C4-2B (cell line): ENCODE measurements around the gene ATP1B1.

Experiments used
- H3K27ac ChIP-seq: fragments of 450-650 bp; 2 replicates; pipeline ENCODE4 v1.5.1; 2017
- ZFX ChIP-seq: fragments of 450-650 bp; IDR thresholded peaks from 2 replicates; pipeline ENCODE4 v1.6.1; 2017
- TF ChIP-seq, protein P1 (sequence below): fragments of 450-650 bp; conservative IDR thresholded peaks from 2 replicates; pipeline ENCODE4 v1.5.1; 2017; ENCODE audit warnings: mild to moderate bottlenecking

ATP1B1 gene

DNA sequence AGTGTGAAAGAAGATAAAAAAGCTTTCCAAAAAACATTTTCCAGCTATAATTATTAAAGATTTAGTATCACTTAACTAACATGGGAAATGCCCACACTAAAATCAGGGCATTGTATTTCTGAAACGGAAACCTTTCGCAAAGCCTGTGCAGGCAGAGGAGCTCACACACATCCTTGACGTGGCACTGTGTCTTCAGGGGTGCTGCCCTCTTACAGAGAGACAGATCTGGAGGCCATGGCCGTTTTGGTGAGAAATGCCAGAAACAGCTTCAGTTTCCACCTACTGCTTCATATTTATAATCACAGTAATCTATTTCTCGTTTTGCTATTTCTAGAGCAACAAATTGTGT, 26.7 kb downstream of the ATP1B1 start:
- H3K27ac ChIP-seq, result no peak overlapping the region
- TF ChIP-seq ZFX, result no peak
- TF ChIP-seq, protein P1, sequence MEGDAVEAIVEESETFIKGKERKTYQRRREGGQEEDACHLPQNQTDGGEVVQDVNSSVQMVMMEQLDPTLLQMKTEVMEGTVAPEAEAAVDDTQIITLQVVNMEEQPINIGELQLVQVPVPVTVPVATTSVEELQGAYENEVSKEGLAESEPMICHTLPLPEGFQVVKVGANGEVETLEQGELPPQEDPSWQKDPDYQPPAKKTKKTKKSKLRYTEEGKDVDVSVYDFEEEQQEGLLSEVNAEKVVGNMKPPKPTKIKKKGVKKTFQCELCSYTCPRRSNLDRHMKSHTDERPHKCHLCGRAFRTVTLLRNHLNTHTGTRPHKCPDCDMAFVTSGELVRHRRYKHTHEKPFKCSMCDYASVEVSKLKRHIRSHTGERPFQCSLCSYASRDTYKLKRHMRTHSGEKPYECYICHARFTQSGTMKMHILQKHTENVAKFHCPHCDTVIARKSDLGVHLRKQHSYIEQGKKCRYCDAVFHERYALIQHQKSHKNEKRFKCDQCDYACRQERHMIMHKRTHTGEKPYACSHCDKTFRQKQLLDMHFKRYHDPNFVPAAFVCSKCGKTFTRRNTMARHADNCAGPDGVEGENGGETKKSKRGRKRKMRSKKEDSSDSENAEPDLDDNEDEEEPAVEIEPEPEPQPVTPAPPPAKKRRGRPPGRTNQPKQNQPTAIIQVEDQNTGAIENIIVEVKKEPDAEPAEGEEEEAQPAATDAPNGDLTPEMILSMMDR, result no peak

DNA sequence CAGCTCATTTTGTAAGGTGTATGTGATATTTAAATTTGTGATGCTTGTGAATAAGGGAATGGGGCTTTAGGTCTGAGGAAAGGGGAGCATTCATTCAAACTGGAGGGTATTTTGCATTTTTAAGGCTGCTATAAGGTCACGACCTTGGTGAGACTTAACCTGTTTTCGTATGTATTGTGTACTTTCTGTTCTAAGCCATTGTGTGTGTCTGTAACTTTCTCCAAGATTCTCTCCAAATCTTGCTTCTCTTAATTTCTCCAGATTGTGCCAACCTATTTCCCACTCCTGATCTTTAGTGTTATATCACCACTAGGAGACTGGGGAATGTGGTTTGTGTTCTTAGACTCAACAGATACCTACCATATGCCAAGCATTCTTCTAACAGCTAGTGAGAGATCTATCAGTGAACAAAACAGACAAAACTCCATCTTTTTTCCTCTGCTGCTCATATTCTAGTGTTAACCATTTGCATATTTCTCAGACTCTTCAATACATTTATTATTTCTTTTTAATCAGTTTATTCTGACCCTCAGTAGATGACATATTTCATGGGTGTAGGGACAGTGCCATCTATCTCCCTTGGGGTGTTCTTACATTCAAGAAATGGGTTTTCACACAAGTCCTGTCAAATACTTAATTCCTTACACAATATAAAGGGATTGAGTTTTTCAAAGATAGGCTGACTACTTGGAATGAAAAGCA, 27.5 kb downstream of the ATP1B1 start:
- no peak for TF ChIP-seq ZFX
- TF ChIP-seq, protein P1, result peak; percentile 46
- no peak overlapping the region for H3K27ac ChIP-seq

GRCh38 chr1:169137357-169137756, 30.9 kb downstream of the ATP1B1 start:
- H3K27ac ChIP-seq, result no peak overlapping the region
- TF ChIP-seq, protein P1, result no peak
- no peak for TF ChIP-seq ZFX

- TF ChIP-seq, protein P1, result no peak
- no peak for TF ChIP-seq ZFX
- no peak overlapping the region for H3K27ac ChIP-seq
Observed at GRCh38 chr1:169138866-169139670, 32.6 kb downstream of the ATP1B1 start.

GRCh38 chr1:169141356-169141755, 34.9 kb downstream of the ATP1B1 start:
- no peak overlapping the region for H3K27ac ChIP-seq
- TF ChIP-seq, protein P1, result no peak
- no peak for TF ChIP-seq ZFX

GRCh38 chr1:169142129-169142528, 35.6 kb downstream of the ATP1B1 start:
- TF ChIP-seq, protein P1, result no peak
- TF ChIP-seq ZFX, result no peak

DNA sequence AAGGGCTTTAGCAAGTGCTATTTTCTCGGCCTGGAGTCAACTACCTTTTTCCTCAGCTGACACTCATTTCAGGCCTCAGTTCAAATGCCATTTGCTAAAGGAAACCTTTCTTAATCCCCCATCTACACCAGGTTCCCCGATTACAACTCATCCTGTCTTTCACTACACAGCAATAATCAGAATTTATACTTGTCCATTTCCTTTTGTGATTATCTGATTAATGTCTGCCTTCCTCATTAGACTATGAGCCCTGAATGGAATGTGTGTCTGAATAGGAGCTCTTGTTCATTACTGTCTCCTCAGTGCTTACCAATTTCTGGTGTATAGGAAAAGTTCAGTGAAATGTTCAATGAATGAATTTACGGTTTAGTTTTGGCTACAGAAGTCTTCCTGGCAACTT, 36.9 kb downstream of the ATP1B1 start:
- no peak for TF ChIP-seq ZFX
- TF ChIP-seq, protein P1, result no peak
- H3K27ac ChIP-seq, result no peak overlapping the region

More at GRCh38 chr1:169142129-169142528, 35.6 kb downstream of the ATP1B1 start:
- H3K27ac ChIP-seq, result no peak overlapping the region
